ENCODE results near the gene CFAP20DC.

DNA sequence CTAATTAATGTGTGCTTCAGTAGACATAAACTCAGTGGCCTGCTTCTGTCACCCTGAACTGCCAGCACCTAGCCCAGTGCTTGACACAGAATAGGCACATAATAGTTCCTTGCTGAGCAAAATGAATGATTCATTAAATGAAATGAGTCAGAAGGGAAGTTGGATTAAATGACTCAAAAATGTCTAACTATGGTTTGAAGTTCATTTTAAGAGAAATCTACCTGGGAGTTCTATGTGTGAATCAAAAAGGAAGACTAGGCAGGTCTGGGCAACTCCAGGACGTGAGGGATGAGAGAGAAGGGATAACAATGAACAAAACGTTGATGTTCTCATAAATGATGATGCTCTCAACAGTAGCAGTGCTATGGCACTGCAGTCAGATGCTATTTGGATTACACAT is 175.0 kb downstream of the CFAP20DC start:
- TF ChIP-seq POLR2A (IDR thresholded peaks at IDR 0.05; ENCODE audit: extremely low read depth, insufficient read length): no peak
- TF ChIP-seq, protein P1, sequence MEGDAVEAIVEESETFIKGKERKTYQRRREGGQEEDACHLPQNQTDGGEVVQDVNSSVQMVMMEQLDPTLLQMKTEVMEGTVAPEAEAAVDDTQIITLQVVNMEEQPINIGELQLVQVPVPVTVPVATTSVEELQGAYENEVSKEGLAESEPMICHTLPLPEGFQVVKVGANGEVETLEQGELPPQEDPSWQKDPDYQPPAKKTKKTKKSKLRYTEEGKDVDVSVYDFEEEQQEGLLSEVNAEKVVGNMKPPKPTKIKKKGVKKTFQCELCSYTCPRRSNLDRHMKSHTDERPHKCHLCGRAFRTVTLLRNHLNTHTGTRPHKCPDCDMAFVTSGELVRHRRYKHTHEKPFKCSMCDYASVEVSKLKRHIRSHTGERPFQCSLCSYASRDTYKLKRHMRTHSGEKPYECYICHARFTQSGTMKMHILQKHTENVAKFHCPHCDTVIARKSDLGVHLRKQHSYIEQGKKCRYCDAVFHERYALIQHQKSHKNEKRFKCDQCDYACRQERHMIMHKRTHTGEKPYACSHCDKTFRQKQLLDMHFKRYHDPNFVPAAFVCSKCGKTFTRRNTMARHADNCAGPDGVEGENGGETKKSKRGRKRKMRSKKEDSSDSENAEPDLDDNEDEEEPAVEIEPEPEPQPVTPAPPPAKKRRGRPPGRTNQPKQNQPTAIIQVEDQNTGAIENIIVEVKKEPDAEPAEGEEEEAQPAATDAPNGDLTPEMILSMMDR (IDR thresholded peaks at IDR 0.05; ENCODE audit: low read depth, low read length): no peak
- TF ChIP-seq, protein P2, sequence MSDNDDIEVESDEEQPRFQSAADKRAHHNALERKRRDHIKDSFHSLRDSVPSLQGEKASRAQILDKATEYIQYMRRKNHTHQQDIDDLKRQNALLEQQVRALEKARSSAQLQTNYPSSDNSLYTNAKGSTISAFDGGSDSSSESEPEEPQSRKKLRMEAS (IDR thresholded peaks at IDR 0.05; ENCODE audit: low read depth, low read length): no peak
